WERI-Rb-1 (cell line): Measurements from ENCODE around the gene TMEM117.

ENCODE experiments used
- DNase-seq: peaks from one replicate; pipeline ENCODE4 v3.0.0-alpha.2; 2020
- H3K27ac ChIP-seq: fragments of 250-450 bp; sonication (Bioruptor Pico); 2 replicates; pipeline ENCODE4 v1.5.1; 2020; ENCODE audit warnings: mild to moderate bottlenecking, moderate library complexity
- H3K27me3 ChIP-seq: fragments of 250-450 bp; sonication (Bioruptor Pico); 2 replicates; pipeline ENCODE4 v1.5.1; 2021; ENCODE audit warnings: mild to moderate bottlenecking, low read depth, moderate library complexity; ENCODE audit not compliant: insufficient read depth, severe bottlenecking
- H3K36me3 ChIP-seq: fragments of 250-450 bp; sonication (Bioruptor Pico); 2 replicates; pipeline ENCODE4 v1.5.1; 2020; ENCODE audit warnings: mild to moderate bottlenecking, moderate library complexity
- H3K4me3 ChIP-seq: 2 replicates; pipeline ENCODE4 v1.5.1; 2011; ENCODE audit warnings: low read depth, mild to moderate bottlenecking, control low read depth, low read length
- H3K9me3 ChIP-seq: fragments of 250-450 bp; sonication (Bioruptor Pico); 2 replicates; pipeline ENCODE4 v1.5.1; 2021; ENCODE audit warnings: mild to moderate bottlenecking, moderate library complexity; ENCODE audit not compliant: severe bottlenecking
- TF ChIP-seq, protein P1 (sequence below): IDR thresholded peaks from 2 replicates; pipeline ENCODE4 v1.5.1; 2011; ENCODE audit warnings: low read depth, mild to moderate bottlenecking, control low read depth, inconsistent platforms, low read length

Gene TMEM117

DNA sequence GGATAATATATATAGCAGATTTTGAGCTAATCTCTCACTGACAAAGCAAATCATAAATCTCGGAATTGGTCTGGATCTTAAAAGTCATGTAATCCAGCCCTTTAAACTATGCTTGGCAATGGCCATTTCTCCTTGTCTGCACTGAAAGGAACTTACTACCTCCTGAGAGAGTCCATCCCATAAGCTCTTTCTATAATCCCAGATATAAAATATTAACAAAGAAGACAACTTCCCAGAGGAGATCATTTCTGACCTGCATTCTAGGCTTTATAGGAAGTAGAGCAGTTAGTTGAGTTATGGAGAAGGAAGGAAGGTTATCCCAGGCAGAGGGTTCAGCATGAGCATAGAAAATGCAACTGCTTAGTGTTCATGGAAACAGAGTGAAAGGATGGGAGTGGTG lies 99.7 kb downstream of the TMEM117 start:
- H3K9me3 ChIP-seq: peaks cover 6% of the 10 kb centered on the region

DNA sequence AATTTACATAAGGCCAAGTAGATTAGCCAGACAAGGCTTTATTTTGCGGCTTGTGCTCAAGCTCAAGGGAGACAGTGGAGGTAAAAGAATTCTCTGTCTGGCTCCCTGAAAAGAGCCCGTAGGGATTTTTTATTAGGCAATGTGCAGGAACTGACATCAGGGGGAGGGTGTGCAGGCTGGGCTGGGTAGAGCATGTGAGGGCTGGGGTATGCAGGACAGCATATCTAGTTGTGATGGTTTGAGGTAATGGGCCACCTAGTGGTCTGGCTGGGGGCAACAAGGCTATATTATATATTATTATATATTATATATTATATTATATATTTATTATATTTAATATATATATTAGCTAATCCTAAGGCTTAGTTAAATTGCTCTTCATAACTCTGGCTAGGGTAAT lies 102.1 kb downstream of the TMEM117 start:
- peak; percentile 12 for DNase-seq
- Histone ChIP-seq H3K4me3 (no peak overlapping the region), H3K27me3 (no peaks in the 10 kb centered on the region), H3K36me3 (no peaks in the 10 kb centered on the region), H3K9me3 (no peaks in the 10 kb centered on the region), H3K27ac (no peak overlapping the region)
- TF ChIP-seq, protein P1, sequence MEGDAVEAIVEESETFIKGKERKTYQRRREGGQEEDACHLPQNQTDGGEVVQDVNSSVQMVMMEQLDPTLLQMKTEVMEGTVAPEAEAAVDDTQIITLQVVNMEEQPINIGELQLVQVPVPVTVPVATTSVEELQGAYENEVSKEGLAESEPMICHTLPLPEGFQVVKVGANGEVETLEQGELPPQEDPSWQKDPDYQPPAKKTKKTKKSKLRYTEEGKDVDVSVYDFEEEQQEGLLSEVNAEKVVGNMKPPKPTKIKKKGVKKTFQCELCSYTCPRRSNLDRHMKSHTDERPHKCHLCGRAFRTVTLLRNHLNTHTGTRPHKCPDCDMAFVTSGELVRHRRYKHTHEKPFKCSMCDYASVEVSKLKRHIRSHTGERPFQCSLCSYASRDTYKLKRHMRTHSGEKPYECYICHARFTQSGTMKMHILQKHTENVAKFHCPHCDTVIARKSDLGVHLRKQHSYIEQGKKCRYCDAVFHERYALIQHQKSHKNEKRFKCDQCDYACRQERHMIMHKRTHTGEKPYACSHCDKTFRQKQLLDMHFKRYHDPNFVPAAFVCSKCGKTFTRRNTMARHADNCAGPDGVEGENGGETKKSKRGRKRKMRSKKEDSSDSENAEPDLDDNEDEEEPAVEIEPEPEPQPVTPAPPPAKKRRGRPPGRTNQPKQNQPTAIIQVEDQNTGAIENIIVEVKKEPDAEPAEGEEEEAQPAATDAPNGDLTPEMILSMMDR: peak; percentile 36

More for the DNA sequence above, 99.7 kb downstream of the TMEM117 start:
- Histone ChIP-seq H3K27ac (no peak overlapping the region), H3K36me3 (no peaks in the 10 kb centered on the region), H3K4me3 (no peak overlapping the region), H3K27me3 (no peaks in the 10 kb centered on the region)
- no peak for DNase-seq
- TF ChIP-seq, protein P1: no peak

DNA sequence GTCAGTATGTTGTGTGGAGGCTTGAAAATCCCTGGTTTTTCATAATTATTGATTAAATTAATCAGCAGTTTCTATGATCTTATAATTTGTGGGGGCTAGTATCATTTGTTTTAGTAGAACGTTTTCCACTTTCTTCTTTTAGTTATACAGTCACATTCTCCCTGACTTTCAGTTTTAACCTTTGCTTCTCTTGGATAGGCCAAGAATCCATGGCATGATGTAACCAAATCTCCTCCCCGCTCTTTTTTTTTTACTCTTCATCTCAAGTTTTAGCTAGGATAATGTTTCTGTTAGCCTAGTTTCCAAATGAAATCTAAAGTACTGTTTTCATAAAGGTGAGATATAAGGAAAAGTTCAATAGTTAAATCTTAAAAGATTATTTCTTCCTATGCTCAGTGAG lies 106.5 kb downstream of the TMEM117 start:
- Histone ChIP-seq H3K36me3 (no peaks in the 10 kb centered on the region), H3K27ac (no peak overlapping the region), H3K4me3 (no peak overlapping the region), H3K27me3 (no peaks in the 10 kb centered on the region), H3K9me3 (no peaks in the 10 kb centered on the region)
- TF ChIP-seq, protein P1: no peak
- no peak for DNase-seq

DNA sequence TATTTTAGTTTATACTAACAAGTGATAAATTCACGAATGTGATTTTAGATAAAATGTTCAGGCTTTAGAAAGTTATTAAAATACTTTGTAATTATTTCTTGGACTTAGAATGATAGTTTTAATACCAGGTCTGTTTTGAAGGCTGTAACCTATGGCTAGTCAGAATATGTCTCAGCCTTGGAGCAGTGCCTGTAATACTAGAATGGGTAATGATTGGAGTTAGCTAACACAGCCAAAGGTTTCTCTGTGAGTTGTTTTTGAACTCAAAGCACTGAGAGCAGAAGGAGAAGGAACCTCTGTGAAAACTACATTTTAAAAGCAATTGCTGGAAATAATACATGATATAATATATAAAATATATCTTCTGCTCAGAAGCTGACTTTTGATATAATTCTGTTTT lies 110.1 kb downstream of the TMEM117 start:
- H3K27me3 ChIP-seq: no peaks in the 10 kb centered on the region
- H3K4me3 ChIP-seq: no peak overlapping the region

DNA sequence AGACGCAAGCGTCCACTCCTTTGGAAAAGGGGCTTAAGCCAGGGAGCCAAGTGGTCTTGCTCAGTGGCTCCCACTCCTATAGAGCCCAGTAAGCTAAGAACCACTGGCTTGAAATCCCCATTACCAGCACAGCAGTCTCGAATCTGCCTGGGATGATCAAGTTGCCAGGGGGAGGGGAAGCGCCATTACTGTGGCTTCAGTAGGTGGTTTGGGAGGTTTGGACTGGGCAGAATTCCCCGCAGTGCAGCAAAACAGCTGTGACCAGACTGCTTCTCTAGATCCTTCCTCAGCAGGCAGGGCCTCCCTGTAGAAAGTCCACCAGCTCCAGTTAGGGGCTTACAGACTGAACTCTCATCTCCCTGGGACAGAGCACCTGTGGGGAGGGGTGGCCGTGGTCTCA lies 115.4 kb downstream of the TMEM117 start:
- TF ChIP-seq, protein P1: no peak
- H3K27ac ChIP-seq: peak overlapping the region; percentile 35
- H3K4me3 ChIP-seq: no peak overlapping the region
- no peaks in the 10 kb centered on the region for H3K36me3 ChIP-seq
- no peaks in the 10 kb centered on the region for H3K9me3 ChIP-seq
- H3K27me3 ChIP-seq: no peaks in the 10 kb centered on the region
- DNase-seq: peak; percentile 79

More for the DNA sequence above, 110.1 kb downstream of the TMEM117 start:
- DNase-seq: no peak
- TF ChIP-seq, protein P1: no peak
- no peak overlapping the region for H3K27ac ChIP-seq
- no peaks in the 10 kb centered on the region for H3K36me3 ChIP-seq
- no peaks in the 10 kb centered on the region for H3K9me3 ChIP-seq

DNA sequence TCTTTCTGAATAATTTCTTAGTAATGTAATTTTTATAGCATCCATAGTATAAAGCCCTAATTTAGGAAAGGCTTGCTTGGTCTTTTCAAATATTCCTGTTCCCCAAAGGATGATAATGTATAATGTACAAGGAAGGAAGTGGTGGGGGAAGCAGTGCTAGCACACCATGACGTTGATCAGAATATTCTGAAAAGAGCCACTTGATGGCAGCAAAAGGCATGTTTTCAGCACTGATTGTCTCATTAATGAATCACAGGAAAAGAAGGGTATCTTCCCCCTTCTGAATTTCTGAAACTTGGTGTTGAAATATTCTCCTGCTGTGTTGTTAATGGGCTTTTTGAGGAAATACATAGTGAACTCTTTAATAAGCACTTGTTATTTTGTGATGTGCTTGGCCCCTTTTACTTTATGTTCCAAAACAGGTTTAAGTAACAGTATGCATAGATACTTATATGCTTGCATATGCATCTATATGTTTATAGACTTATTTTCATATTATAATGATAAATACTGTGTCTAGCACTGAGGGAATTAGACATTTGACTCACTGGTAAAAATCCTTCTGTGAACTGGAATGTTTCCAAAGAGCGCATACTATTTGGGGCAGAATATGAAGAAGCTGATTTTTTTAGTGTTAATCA lies 122.0 kb downstream of the TMEM117 start:
- H3K27ac ChIP-seq: no peak overlapping the region
- TF ChIP-seq, protein P1: peak; percentile 48
- H3K9me3 ChIP-seq: no peaks in the 10 kb centered on the region
- peak; percentile 22 for DNase-seq
- no peaks in the 10 kb centered on the region for H3K27me3 ChIP-seq
- H3K4me3 ChIP-seq: no peak overlapping the region
- H3K36me3 ChIP-seq: no peaks in the 10 kb centered on the region
